Activated T-helper 2 cell treated with anti-CD3 and anti-CD28 coated beads, Interferon-gamma antibody, Interleukin-2, Interleukin-4, amounts not matched to agents 10 μg/mL and 5 μg/mL and 100 μg/mL, durations not matched to agents 14 hours and 24 hours and 36 hours (primary cell): ENCODE measurements around the gene SESTD1. TPM values are rescaled to one million over a fixed set of nuclear protein-coding genes. Genes with fewer than 3 reads are reported as not detected.

Experiments used
- DNase-seq: peaks from one replicate; pipeline ENCODE4 v3.0.0; 2021; ENCODE audit warnings: low spot score
- H3K27ac Mint-ChIP-seq: one replicate; pipeline ENCODE4 v1.8.0; 2021; ENCODE audit warnings: mixed read lengths
- H3K27me3 Mint-ChIP-seq: one replicate; pipeline ENCODE4 v1.8.0; 2021; ENCODE audit warnings: low read depth, mixed read lengths
- H3K36me3 Mint-ChIP-seq: one replicate; pipeline ENCODE4 v1.8.0; 2021; ENCODE audit warnings: low read depth, mixed read lengths
- H3K4me1 Mint-ChIP-seq: one replicate; pipeline ENCODE4 v1.8.0; 2021; ENCODE audit warnings: low read depth, mixed read lengths
- H3K4me3 Mint-ChIP-seq: one replicate; pipeline ENCODE4 v1.8.0; 2021; ENCODE audit warnings: low read depth, mild to moderate bottlenecking, moderate library complexity, mixed read lengths
- H3K9me3 Mint-ChIP-seq: one replicate; pipeline ENCODE4 v1.8.0; 2021; ENCODE audit warnings: mixed read lengths
- intact Hi-C: fragments of 100-400 bp; cut with micrococcal nuclease; formaldehyde crosslinking; loops from one replicate; pipeline ENCODE4 v1.15.1; 2023
- total RNA-seq: library from RNA; stranded (reverse); gene quantifications from 2 replicates; pipeline ENCODE4 v1.2.3, GENCODE V29; 2022

The SESTD1 gene
- total RNA-seq, 1 donor from 2014 or later = 9.8 TPM

GRCh38 chr2:179243046-179243445 lies 21.6 kb downstream of the SESTD1 start:
- H3K27ac Mint-ChIP-seq = no peak overlapping the region
- H3K4me1 Mint-ChIP-seq = peaks cover 29% of the 10 kb centered on the region
- H3K9me3 Mint-ChIP-seq = no peaks in the 10 kb centered on the region
- intact Hi-C loops = loop anchor here (5.0 kb wide), 1 partner anchor 211 kb away; no protein-coding TSS in a partner anchor
- no peaks in the 10 kb centered on the region for H3K27me3 Mint-ChIP-seq
- DNase-seq = no peak
- H3K4me3 Mint-ChIP-seq = no peak overlapping the region
- no peaks in the 10 kb centered on the region for H3K36me3 Mint-ChIP-seq

- no peaks in the 10 kb centered on the region for H3K27me3 Mint-ChIP-seq
- intact Hi-C loops = loop anchor here (2.0 to 5.0 kb wide), 2 partner anchors 24 to 208 kb away; partner anchors contain the start of gene SESTD1
- H3K4me1 Mint-ChIP-seq = peaks cover 26% of the 10 kb centered on the region
- DNase-seq = no peak
- peak overlapping the region; percentile 15 for H3K27ac Mint-ChIP-seq
- H3K36me3 Mint-ChIP-seq = no peaks in the 10 kb centered on the region
- no peaks in the 10 kb centered on the region for H3K9me3 Mint-ChIP-seq
- no peak overlapping the region for H3K4me3 Mint-ChIP-seq
Measured at GRCh38 chr2:179240481-179241451, 23.9 kb downstream of the SESTD1 start.

GRCh38 chr2:179239838-179240237 lies 24.8 kb downstream of the SESTD1 start:
- Mint-ChIP-seq H3K9me3 (no peaks in the 10 kb centered on the region), H3K4me1 (peaks cover 29% of the 10 kb centered on the region), H3K27ac (peak overlapping the region; percentile 2), H3K27me3 (no peaks in the 10 kb centered on the region), H3K4me3 (no peak overlapping the region), H3K36me3 (no peaks in the 10 kb centered on the region)
- intact Hi-C loops = loop anchor here (2.0 to 5.0 kb wide), 2 partner anchors 25 to 208 kb away; partner anchors contain the start of gene SESTD1
- DNase-seq = no peak

- intact Hi-C loops = no loop called here
- Mint-ChIP-seq H3K4me1 (peaks cover 29% of the 10 kb centered on the region), H3K27ac (no peak overlapping the region), H3K9me3 (no peaks in the 10 kb centered on the region), H3K27me3 (no peaks in the 10 kb centered on the region), H3K4me3 (no peak overlapping the region), H3K36me3 (no peaks in the 10 kb centered on the region)
- no peak for DNase-seq
Measured at GRCh38 chr2:179239195-179239594, 25.4 kb downstream of the SESTD1 start.

GRCh38 chr2:179238027-179238426 lies 26.6 kb downstream of the SESTD1 start:
- no peak for DNase-seq
- no peaks in the 10 kb centered on the region for H3K9me3 Mint-ChIP-seq
- H3K27ac Mint-ChIP-seq = no peak overlapping the region
- H3K36me3 Mint-ChIP-seq = no peaks in the 10 kb centered on the region
- no peak overlapping the region for H3K4me3 Mint-ChIP-seq
- H3K27me3 Mint-ChIP-seq = no peaks in the 10 kb centered on the region
- intact Hi-C loops = no loop called here
- H3K4me1 Mint-ChIP-seq = peaks cover 29% of the 10 kb centered on the region

GRCh38 chr2:179237209-179237946 lies 27.3 kb downstream of the SESTD1 start:
- intact Hi-C loops = no loop called here
- Mint-ChIP-seq H3K36me3 (no peaks in the 10 kb centered on the region), H3K27me3 (no peaks in the 10 kb centered on the region), H3K27ac (no peak overlapping the region), H3K4me3 (no peak overlapping the region), H3K4me1 (peaks cover 29% of the 10 kb centered on the region), H3K9me3 (no peaks in the 10 kb centered on the region)
- DNase-seq = no peak

- H3K4me1 Mint-ChIP-seq = peaks cover 22% of the 10 kb centered on the region
- H3K36me3 Mint-ChIP-seq = no peaks in the 10 kb centered on the region
- H3K9me3 Mint-ChIP-seq = no peaks in the 10 kb centered on the region
- H3K4me3 Mint-ChIP-seq = no peak overlapping the region
- H3K27me3 Mint-ChIP-seq = no peaks in the 10 kb centered on the region
- intact Hi-C loops = no loop called here
- H3K27ac Mint-ChIP-seq = no peak overlapping the region
- DNase-seq = no peak
Measured at GRCh38 chr2:179235463-179236108, 29.0 kb downstream of the SESTD1 start.

GRCh38 chr2:179234658-179235240 lies 29.9 kb downstream of the SESTD1 start:
- H3K9me3 Mint-ChIP-seq = no peaks in the 10 kb centered on the region
- H3K4me1 Mint-ChIP-seq = peaks cover 14% of the 10 kb centered on the region
- no peaks in the 10 kb centered on the region for H3K36me3 Mint-ChIP-seq
- no peak overlapping the region for H3K4me3 Mint-ChIP-seq
- no peaks in the 10 kb centered on the region for H3K27me3 Mint-ChIP-seq
- intact Hi-C loops = no loop called here
- H3K27ac Mint-ChIP-seq = no peak overlapping the region
- DNase-seq = no peak

GRCh38 chr2:179233626-179234430 lies 30.8 kb downstream of the SESTD1 start:
- Mint-ChIP-seq H3K27me3 (no peaks in the 10 kb centered on the region), H3K9me3 (no peaks in the 10 kb centered on the region), H3K27ac (no peak overlapping the region), H3K36me3 (no peaks in the 10 kb centered on the region), H3K4me3 (no peak overlapping the region), H3K4me1 (peaks cover 6% of the 10 kb centered on the region)
- intact Hi-C loops = no loop called here
- no peak for DNase-seq

GRCh38 chr2:179233083-179233490 lies 31.5 kb downstream of the SESTD1 start:
- Mint-ChIP-seq H3K4me1 (peaks cover 4% of the 10 kb centered on the region), H3K4me3 (no peak overlapping the region), H3K27ac (no peak overlapping the region), H3K27me3 (no peaks in the 10 kb centered on the region), H3K9me3 (no peaks in the 10 kb centered on the region), H3K36me3 (no peaks in the 10 kb centered on the region)
- intact Hi-C loops = no loop called here
- DNase-seq = no peak

- intact Hi-C loops = no loop called here
- no peaks in the 10 kb centered on the region for H3K27me3 Mint-ChIP-seq
- no peak for DNase-seq
- no peak overlapping the region for H3K4me3 Mint-ChIP-seq
- H3K4me1 Mint-ChIP-seq = no peaks in the 10 kb centered on the region
- no peak overlapping the region for H3K27ac Mint-ChIP-seq
- H3K36me3 Mint-ChIP-seq = no peaks in the 10 kb centered on the region
- no peaks in the 10 kb centered on the region for H3K9me3 Mint-ChIP-seq
Measured at GRCh38 chr2:179226961-179227259, 37.7 kb downstream of the SESTD1 start.
